DMS114 treated with DMSO at 0.1 percent for 48 hours (cell line): ENCODE measurements around the gene ATP11A.
A peak's percentile ranks its signal among the peaks of the same experiment; 100 is the strongest.
"Not testable (repeated sequence)": the region's sequence is repeated elsewhere in the genome, so short reads cannot be mapped to it uniquely, and the experiment has no call there.

Experiments used
- DNase-seq: peaks from one replicate; lab custom pipeline; 2025; ENCODE audit not compliant: unreplicated experiment; lab: John Stamatoyannopoulos, UW

ATP11A gene

DNA sequence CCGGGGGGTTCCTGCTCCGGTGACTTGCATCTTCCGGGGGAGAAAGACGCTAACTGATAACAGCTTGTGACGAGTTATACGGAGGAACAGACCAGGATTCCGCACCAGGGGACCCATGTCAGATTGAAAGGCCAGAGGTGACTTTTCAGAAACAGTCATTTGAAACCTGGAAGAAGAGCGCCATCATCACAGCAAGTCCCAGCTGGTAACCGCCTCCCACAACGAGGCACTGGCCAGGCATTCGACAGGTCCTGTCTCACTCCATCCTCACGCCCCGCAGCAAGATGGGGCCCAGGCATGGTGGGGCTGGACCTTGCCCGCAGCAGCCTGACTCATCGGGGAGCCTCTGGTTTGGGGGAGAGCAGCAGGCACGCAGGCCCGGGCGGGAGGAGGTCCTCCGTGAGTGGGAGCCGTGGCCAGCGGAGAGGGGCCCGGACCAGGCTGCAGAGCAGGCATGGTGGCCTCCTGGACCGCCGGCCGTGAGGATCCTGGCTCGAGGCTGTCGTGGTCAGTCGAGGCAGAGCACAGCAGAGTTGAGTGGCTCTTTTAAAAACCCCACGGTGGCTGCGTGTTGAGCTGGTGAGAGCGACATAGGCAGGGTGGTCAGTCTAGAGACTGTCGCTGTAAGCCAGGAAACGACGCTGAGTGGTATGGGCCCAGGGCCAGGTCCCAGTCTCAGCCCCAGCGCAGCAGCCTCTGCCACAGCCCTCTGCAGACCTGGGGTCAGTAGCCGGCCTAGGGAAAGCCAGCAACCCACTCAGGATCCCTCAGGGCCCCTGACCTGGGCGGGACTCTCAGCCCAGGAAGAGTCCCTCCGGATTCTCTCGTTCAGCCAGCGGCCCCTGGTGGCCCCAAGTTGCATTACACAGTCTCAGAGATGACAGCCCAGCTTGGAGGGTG is 184.3 kb downstream of the ATP11A start:
- DNase-seq: peak; percentile 0

DNA sequence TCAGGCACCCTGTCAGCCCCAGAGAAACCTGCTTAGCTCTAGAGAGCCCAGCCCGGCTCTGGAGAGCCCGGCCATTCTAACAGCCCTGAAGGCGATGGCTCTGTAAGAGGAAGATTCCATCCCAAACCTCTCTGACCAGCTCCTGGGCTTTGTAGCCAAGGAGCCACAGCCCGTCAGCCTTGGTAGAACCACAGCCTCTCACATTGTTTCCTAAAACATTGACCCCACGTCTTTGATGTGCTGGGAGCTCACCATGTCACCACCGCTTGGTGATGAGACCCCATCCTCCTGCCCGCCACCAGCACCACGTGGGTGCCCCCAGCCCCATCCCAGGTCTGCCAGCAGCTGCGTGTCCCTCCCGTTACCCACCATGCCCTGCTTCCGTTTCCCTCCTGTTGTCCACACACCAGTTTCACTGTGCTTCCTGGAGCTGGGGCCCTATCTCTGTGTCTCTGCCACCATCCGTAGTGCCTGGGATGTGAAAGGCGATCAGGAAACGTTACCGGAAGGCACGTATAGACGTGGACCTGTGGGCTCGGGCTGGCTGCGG is 185.0 kb downstream of the ATP11A start:
- DNase-seq: no peak

DNA sequence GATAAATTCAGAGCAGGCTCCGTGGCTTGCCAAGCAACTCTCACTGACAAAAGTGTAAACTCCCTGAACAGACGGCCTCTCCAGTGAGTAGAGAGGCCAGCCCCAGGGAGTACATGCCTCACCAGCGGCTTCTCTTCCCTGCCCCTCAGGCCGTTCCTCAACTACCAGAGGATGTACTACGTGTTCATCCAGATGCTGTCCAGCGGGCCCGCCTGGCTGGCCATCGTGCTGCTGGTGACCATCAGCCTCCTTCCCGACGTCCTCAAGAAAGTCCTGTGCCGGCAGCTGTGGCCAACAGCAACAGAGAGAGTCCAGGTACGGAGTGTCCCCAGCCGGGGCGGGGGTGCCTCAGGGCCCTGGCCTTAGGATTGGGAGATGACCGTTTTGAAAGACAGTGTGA is 185.8 kb downstream of the ATP11A start:
- no peak for DNase-seq

DNA sequence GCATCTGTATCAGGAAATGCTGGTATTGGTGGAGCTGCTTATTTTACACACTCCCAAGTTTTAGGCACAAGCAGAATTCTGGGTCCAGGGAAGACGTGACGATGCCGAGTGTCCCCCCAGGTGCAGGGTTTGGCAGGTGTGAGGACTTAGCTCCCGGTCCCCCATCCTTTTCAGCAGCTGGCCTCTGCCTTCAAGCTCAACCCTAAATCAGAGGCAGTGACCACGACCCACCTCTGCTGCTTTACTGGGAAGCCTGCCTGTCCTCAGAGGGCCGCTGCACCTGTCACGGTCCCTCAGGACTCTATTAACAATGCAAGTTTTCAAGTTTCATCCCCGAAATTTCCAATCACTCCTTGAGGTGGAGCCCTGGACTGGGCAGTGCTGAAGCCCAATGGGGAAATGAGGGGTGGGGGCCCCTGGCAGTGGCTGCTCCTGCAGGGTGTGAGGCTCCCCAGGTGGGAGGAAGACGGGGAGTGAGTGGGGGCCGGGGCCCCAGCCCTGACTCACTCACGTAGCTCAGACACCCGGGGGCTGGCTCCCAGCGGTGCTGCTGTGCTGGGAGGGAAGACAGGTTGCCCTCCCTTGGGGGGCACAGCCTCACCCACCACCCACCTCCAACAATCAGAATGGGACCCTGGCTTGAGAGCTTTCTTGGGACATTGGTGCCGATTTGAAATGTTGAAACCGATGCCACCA is 186.6 kb downstream of the ATP11A start:
- no peak for DNase-seq

DNA sequence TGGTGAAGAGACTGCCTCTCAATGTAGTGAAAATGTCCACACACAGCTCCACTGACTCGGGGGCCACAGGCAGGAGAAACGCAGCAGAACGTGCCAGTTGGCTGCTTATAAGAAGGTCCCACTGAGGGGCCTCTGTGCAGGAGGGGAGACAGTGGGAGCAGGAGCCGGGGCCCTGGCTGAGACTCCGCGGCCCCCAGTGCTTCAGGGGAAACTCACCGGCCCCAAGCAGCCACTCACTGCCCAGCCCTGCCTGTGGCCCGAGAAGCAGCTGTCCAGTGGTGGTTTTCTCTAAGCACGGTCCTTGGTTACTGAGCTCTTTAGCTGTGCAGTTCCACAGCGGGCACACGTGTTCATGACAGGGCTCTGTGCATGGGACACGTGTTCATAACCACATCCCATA is 187.2 kb downstream of the ATP11A start:
- DNase-seq: no peak

DNA sequence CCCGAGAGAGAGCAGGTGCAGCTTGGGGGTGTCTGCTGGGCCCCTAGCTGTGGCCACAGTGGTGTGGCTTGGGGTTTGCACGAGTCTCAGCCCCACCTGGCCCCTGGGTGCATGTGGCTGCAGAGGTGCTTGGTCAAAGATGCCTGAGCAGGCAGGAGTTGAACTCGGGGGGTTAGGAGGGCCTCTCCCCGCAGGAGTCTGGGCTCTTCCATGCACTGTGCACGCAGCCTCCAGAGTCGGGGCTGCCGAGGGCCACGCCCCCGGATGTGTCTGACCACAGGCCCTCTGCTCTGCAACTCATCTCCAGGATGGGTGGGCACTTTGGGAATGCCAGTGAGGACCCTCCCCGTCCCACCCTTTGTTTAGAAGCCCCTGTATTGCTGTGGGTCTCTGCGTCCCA is 187.7 kb downstream of the ATP11A start:
- no peak for DNase-seq

DNA sequence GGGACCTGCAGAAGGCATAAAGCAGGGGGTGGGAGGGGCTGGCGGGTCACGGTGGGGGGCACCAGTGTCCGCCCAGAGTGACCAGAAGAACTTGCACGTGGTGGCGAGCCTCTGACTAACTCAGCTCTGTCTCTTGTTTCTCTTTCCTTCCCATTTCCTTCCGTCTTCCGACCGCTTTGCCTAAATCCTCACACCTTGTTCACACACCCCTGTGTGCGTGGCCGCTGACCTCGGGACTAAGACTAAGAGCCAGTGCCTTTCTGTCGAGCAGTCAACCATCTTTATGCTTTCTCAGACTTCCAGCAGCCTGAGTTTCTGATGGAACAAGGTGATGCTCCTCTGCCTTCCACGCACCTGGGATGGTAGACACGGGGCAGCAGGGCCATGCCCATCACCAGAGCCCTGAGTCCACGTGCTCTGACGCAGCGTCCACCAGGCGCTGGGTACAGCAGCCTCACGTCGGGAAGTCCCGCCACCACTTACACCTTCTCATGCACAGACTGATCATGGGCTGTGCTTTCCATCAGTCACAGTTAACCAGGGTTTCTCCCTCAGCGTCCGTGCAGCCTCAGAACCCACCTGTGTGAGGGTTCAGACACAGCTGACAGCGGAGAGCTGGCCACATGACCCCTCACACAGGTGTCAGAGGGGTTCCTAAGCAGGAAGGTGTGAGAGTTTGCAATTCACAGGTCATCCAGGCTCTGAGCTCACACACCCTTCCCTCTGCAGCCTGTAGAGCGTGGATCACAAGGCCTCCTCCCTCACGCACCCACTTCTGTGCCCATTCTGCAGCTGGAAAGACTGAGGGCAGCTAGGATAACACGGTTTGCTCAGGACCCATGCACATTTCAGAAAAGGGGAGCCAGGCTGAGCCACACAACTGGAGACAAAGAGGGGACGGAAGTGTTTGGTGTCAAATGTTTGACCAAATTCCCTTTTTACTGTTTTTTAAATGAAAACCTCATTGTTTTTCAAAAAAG is 188.4 kb downstream of the ATP11A start:
- DNase-seq: no peak

DNA sequence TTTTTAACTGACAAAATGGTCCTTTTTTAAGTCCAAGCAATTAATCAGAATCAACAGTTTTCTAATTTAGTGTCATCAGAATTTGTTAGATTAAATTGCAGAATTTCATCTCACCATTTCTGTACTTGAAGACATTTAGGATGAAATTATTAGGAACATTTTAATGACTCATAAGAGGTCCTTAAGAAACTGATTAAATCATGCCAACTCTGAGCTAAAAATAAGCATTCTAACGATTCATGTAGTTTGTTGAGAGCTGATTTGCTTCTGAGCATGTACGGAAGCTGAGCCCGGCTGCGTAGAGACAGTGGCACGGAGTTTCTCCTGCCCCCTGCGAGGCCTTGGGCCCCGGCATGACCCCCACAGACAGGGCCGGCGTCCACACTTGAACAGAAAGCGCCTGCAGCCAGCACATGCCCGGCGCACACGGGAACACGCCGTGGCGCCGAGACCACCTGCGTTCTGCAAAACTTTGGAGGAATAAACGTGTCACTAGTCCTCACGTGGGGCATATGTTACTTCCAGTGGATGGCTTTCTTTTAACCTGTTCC is 189.5 kb downstream of the ATP11A start:
- DNase-seq: no peak

DNA sequence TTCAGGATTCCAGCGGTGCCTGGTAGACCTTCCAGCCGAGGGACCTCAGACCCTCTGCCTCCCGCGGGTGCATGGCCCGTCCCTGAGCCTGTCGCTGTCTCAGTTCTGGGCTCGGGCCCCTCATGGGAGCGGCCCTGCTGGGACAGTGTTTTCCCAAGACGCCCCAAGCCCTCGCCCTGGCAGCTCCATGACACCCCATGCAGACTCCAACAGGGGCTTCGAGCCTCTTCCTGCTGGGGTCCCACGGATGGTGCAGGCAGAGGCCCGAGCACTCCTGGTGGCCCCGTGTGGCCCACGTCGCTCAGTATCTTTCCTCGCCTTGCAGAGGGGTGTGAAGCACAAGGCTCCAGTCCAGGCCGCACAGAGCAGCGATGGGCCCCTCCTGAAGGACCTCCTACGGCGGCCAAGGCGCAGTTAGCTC is 190.4 kb downstream of the ATP11A start:
- DNase-seq: no peak

DNA sequence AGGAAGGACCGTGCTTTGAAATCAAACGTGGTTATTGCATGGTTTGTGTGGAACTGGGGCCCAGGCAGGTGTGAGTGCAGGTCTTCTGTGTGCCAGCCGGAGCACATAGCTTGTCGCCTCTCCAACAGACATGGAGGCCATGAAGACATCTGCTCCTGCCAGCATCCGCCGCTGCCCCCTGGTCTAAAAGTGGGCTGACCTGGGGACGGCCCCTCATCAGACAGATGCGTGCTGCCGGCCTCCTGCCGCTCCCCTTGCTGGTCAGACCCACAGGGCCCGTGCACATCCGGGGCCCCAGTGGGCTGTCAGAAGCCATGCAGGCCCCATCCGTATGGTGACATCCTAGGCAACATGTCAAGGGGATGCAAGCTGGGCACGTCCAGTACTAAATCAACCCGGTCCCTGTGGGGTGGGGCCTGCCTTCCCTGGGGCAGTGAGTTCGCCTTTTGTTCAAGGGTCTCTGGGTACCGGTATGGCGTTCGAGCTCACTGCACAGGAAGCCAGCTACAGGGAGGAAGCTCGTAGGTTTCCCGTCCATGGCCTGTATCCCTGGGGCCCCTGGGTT is 191.2 kb downstream of the ATP11A start:
- DNase-seq: no peak

DNA sequence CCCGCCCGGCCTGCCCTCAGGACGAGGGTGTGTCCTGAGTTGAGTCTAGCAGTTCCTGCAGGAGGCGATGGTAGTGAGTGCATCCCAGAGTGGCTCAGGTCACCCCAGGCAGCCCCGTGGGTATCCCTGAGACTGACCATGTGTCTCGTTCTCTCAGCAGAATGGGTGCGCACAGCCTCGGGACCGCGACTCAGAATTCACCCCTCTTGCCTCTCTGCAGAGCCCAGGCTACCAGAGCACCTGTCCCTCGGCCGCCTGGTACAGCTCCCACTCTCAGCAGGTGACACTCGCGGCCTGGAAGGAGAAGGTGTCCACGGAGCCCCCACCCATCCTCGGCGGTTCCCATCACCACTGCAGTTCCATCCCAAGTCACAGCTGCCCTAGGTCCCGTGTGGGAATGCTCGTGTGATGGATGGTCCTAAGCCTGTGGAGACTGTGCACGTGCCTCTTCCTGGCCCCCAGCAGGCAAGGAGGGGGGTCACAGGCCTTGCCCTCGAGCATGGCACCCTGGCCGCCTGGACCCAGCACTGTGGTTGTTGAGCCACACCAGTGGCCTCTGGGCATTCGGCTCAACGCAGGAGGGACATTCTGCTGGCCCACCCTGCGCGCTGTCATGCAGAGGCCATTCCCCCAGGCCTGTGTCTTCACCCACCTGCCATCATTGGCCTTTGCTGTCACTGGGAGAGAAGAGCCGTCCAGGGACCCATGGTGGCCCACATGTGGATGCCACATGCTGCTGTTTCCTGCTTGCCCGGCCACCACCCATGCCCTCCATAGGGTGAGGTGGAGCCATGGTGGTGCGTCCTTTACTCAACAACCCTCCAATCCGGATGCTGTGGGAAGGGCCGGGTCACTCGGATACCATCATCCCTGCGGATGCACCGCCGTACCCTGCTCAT is 192.1 kb downstream of the ATP11A start:
- no peak for DNase-seq

DNA sequence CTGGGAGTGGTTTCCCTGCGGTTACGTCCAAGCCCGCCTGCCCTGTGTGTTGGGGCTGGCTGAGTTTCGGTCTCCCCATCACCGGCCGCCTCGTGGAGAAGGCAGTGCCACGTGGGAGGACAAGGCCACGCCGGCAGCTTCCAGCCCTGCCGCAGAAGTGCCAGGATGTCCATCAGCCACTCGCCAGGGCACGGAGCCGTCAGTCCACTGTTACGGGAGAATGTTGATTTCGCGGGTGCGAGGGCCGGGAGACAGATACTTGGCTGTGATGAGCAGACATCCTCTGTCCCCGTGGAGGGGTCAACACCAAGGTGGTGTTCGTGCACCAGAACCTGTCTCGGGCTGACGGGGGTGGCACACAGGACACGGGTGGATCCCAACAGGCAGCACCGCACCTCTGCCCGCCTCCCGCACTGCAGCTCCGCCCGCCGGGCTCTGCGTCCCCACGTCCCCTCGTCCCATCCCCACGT is 192.8 kb downstream of the ATP11A start:
- no peak for DNase-seq

DNA sequence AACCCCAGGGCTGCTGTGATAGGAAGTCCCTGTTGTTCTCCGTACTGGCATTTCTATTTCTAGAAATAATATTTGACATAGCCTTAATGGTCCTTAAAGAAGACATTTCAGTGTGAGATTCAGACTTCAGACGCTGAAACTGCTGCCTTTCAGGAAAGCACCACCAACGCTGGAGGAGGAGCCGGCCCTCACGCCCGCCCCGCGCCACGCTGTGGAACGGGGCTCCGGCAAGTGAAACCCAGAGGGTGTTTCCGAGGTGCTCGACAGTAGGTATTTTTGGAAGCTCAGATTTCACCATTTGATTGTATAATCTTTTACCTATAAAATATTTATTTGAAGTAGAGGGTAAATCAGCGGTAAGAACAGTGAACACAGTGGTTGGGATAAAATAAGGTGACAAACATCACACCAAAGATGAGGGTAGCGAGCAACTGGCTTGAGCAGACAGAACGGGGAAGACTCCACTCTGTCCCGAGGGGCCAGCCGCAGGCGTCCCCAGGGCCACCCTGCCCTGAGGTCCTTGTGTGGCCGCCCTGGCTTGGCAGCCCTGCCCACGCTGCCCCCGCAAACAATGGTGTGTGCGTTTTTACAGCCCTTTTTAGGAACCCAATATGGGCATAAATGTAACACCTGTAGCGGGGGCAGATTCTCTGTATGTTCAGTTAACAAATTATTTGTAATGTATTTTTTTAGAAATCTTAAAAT is 193.6 kb downstream of the ATP11A start:
- DNase-seq: no peak

DNA sequence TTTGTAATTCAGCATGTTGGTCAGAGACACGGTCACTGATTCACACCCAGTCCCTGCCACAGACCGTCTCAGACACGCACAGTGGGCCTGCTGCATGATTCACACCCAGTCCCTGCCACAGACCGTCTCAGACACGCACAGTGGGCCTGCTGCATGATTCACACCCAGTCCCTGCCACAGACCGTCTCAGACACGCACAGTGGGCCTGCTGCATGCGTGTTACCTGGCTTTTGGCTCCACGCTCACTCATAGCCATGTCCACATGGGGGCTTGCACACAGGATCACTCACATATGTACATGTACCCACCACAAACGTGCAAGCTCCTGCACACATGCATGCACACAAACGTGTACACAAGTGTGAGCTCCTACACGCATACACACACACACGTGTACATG is 194.9 kb downstream of the ATP11A start:
- not testable (repeated sequence) for DNase-seq

DNA sequence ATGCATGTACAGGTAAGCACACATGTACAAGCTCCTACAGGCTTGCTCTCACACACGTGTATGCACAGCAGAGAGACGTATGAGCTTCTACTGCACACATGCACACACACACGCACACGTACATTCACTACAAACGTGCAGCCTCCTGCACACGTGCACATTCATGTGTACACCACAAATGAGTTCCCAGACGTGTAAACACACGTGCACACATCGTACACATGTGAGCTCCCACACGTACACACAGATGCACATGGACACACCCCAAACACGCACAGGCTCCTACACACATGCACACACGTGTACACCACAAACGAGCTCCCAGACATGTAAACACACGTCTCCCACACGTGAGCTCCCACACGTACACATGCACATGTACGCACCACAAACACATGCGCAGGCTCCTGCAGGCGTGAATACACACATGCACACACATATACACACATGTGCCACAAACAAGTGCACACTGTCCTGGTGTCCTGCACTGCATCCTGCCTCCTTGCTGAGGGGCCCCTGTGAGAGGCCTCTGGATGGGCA is 195.5 kb downstream of the ATP11A start:
- no peak for DNase-seq

DNA sequence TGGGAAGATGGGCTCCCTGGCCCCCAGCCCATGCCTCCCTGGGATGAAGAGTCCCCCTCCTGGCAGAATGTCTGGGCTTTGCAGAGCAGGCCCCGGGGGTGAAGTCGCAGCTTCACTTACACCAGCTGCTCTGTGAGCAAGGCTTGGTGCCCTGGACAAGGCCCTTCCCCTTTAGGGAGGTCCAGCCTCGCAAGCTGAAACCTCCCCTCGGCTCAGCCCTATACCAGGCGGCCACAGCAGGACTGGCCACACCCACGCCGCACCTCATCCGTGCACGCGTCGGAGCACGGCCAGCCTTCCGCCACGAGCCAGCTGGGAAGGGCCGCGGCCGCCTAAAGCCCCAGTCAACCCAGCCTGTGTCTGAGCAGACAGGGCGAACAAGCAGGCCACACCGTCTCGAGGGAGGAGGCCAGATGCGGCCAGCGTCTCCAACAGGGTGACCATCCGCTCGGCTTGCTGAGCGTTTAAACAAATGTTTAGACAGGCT is 196.0 kb downstream of the ATP11A start:
- DNase-seq: no peak

DNA sequence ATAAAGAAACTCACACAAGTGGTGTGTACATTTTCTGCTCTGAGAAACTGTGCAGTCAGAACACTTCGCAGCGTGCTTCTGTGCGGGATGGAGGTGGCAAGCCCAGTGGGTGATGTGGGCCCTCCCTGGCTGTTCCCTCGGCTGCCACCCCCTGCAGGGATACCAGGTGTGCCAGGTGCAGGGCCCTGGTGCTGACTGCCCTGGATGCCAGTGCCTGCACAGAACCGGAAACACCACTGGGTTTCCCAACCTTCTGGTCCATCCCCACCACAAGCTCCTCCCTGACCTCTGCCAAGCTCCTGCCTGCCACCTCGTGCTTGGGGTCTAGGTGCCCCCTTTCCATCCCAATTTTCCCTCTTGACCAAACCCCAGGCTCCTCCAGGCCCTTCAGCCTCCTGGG is 197.3 kb downstream of the ATP11A start:
- DNase-seq: no peak

DNA sequence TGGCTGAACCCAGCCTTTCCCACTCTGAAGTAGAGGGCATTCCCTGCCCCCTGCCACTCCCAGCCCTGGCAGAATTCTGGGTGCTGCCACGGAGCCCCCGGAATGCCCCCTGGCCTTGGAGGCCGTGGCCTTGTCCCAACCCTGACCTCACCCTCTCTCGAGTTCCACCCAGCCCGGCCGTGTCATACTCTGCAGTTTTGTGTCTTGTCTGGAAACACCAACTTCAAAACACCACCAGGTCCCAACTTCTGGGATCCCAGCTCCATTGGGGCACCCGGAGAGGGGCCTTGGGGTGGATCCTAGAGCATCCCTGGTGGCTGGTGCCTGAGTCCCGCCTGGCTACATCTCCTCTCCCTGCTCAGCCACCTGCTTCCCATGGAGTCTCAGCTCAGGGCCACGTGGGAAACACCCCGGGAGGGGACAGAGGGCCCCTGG is 197.7 kb downstream of the ATP11A start:
- DNase-seq: no peak
